DMS79 (cell line): ENCODE measurements around the gene AUTS2.
A peak's percentile ranks its signal among the peaks of the same experiment; 100 is the strongest.

Experiments
- DNase-seq: peaks from one replicate; lab custom pipeline; 2025; lab: John Stamatoyannopoulos, UW

AUTS2 gene

DNA sequence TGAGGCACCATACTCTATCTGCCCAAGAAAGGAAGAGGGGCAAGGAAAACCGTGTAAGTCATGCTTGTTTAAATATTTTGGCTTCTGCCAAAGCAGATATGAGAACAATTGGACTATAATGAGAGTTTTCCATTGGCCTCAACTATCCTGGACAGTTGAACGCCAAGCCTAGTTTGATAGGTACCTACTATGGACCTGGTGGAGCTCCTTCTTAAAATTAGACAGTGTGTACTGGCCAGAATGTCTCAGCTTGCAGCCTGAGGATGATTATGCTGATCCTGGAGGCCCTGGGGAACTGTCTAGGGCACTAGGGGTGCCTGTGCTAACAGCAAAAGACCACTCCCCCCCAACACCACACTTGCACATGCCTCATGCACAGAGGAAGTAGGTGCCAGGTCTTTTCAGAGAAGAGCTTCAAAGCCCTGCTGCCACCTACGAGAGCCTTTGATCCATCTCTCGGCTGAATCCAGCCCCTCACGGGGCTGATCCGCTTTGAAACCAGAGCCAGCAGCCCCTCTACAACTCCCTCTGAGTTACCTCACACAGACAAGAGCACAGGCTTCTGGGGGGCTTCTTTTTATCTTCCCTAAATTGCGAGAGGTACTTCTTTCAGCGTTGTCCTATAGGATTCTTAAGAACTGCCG is 1059.8 kb downstream of the AUTS2 start:
- no peak for DNase-seq

GRCh38 chr7:70659263-70659662 is 1061.0 kb downstream of the AUTS2 start:
- no peak for DNase-seq

- no peak for DNase-seq
Observed at GRCh38 chr7:70660154-70660818, 1062.0 kb downstream of the AUTS2 start.

- DNase-seq, result no peak
Observed at GRCh38 chr7:70660819-70661191, 1062.5 kb downstream of the AUTS2 start.

- no peak for DNase-seq
Observed at GRCh38 chr7:70663680-70664079, 1065.4 kb downstream of the AUTS2 start.

GRCh38 chr7:70665997-70666396 is 1067.7 kb downstream of the AUTS2 start:
- no peak for DNase-seq

DNA sequence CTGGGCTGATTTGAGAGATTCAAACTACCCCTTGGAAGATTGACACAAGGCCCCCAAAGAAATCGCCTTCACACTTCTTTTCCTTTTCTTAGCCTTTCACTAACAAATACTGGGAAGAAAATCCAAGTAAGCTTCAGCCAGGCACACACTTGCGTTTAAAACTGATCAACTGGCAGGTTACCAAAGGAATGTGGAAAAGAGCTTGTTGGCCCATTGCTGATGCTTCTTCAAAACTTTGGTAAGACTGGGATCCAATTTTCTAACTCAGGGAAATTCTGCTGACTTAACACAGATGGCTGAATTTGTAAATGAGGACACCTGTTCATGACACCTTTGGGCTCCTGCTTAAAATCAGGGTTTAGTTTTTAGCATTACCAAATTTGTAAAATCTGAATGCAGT is 1069.1 kb downstream of the AUTS2 start:
- DNase-seq, result no peak

DNA sequence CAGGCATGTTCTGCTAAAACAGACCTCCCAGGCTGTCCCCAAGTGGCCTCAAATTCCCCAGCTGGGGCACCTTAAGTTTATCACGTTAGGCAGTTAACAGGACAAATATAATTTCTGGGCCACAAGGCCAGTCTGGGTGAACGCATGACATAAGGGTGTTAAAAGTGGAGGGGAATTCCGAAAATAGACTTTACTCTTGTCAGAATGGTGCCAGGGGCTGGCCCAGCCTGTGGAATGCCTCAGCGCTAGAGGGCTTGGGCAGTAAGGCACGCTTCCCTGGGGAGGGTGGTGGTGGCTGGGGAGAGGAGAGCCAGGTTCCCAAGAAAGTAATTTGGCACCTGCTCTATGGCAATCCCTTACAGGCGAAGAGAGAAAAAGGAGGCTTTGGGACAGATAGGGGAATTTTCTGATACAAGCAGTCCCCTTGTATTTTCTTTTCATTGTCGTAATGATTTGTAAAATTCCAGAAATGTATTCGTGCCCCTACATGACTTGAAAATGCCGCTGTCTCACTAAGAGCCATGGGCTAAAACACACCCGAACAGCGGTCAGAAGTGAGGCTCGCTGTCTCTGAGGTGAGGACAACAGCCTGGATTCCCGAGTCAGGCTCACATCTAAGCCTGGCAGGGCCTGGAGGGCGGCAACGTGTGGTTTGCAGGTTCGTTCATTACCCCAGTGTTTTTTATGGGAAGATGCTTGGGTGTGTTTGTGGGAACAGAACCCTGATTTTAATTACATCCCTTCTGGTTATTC is 1070.5 kb downstream of the AUTS2 start:
- DNase-seq, result no peak

GRCh38 chr7:70669854-70670253 is 1071.6 kb downstream of the AUTS2 start:
- peak; percentile 43 for DNase-seq

- no peak for DNase-seq
Observed at GRCh38 chr7:70670288-70670687, 1072.0 kb downstream of the AUTS2 start.

GRCh38 chr7:70673778-70674570 is 1075.7 kb downstream of the AUTS2 start:
- no peak for DNase-seq

DNA sequence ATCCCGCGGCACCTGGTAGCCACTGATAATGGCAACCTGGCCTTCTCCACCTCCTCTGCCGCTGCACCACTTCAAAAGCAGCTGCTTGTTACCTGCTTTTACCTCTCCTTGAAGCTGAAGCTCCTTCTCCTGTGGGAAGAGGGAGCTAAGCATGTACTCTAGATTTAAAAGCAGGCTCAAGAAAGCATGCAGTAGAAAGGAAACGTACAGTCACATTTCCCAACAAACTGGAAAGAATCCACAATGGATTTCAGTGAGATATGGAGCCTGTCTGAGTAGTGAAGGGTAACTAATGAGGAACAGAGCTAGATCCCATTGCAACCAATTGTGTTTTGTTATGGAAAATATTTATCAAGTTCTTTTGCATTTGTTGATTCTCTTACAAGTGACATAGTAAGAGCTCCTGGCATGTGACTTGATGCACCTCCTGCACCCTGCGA is 1076.3 kb downstream of the AUTS2 start:
- peak; percentile 71 for DNase-seq

GRCh38 chr7:70676243-70676642 is 1078.0 kb downstream of the AUTS2 start:
- no peak for DNase-seq

GRCh38 chr7:70678621-70679251 is 1080.5 kb downstream of the AUTS2 start:
- no peak for DNase-seq

- no peak for DNase-seq
Observed at GRCh38 chr7:70679661-70680060, 1081.4 kb downstream of the AUTS2 start.

GRCh38 chr7:70680306-70680705 is 1082.0 kb downstream of the AUTS2 start:
- no peak for DNase-seq

DNA sequence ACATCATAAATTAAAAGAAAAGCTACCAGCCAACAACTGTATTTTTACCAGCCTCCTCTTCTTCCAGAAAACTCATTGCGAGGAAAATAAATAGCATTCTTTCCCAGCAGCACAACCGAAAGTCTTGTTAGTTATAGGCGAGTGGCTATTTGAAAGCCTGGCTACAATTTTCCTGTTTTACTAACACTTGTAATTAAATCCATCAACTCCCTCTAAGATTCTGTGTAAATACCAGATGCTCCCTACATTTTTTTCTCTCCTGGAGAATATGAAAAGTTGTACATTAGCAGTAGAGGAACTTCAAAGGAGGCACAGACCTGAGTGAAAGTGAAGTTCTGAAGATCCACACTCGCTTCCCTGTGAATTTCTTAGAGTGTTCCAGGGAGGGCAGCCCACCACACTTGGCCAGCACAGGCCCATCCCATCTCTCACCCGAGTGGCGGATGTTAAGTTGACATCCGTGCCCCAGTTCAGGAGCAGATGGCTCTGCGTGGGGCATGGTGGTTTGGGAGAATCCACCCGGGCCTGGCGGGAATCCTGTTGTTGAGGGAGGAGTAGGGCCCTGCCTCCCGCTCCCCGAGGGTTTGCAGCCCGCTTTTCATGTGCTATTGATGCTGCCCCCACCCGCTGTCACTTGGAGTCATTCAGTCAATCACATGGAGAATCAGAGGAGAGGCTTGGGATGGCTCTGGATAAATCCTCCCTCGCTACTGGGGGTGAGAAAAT is 1082.6 kb downstream of the AUTS2 start:
- DNase-seq, result no peak

- DNase-seq, result no peak
Observed at GRCh38 chr7:70681469-70682350, 1083.4 kb downstream of the AUTS2 start.

DNA sequence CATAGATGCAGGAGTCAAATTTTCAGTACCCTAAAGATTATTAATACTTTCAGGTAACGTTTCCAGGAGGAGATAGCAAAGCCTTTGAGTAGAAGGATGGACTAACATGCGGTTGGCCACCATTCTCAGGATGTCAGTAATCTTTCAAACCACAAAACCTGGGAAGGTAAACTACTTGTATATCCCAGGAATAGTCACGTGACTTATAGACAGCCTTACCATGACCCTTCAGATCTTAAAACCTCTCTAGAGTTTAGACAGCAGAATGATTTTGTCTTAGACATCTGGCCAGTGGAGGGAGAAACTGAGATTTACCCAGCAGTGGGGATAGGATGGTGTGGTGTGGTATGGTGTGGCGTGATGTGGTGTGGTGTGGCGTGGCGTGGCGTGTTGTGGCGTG is 1085.9 kb downstream of the AUTS2 start:
- no peak for DNase-seq

DNA sequence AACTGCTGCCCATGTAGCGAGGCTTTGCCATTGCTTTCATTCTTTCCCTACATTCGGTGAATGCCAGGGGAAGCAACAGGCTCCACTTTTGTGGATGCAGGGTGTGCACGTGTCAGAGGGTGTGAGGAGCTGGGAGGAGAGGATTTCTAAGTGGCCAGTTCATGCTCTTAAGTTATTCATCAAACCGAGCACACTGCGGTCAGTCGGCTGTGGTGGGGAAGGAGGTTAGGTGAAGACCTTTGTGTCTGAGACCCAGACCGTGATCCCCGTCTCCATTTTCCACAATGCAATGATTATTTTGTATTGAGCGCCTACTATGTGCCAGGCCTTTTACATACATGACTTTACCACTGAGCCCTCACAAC is 1095.0 kb downstream of the AUTS2 start:
- no peak for DNase-seq
